VCaP (cell line): Measurements from ENCODE around the gene TEX12.
"Not testable (repeated sequence)": the region's sequence is repeated elsewhere in the genome, so short reads cannot be mapped to it uniquely, and the experiment has no call there.

ENCODE experiments used
- H3K27ac ChIP-seq: fragments of 450-650 bp; 2 replicates; pipeline ENCODE4 v1.5.1; 2017
- CTCF ChIP-seq: fragments of 450-650 bp; conservative IDR thresholded peaks from 2 replicates; pipeline ENCODE4 v1.5.1; 2017; ENCODE audit warnings: mild to moderate bottlenecking, moderate library complexity

Gene TEX12

GRCh38 chr11:112178428-112178827 is 11.3 kb downstream of the TEX12 start:
- no peak for TF ChIP-seq CTCF

GRCh38 chr11:112178936-112179335 is 11.8 kb downstream of the TEX12 start:
- no peak for TF ChIP-seq CTCF
- H3K27ac ChIP-seq: no peak overlapping the region

More at GRCh38 chr11:112178428-112178827, 11.3 kb downstream of the TEX12 start:
- no peak overlapping the region for H3K27ac ChIP-seq

GRCh38 chr11:112179601-112180000 is 12.4 kb downstream of the TEX12 start:
- no peak for TF ChIP-seq CTCF
- no peak overlapping the region for H3K27ac ChIP-seq

- no peak overlapping the region for H3K27ac ChIP-seq
- TF ChIP-seq CTCF: no peak
Measured at GRCh38 chr11:112182867-112183266, 15.7 kb downstream of the TEX12 start.

- H3K27ac ChIP-seq: no peak overlapping the region
- TF ChIP-seq CTCF: no peak
Measured at GRCh38 chr11:112185883-112186282, 18.7 kb downstream of the TEX12 start.

- no peak overlapping the region for H3K27ac ChIP-seq
- TF ChIP-seq CTCF: no peak
Measured at GRCh38 chr11:112186304-112186703, 19.1 kb downstream of the TEX12 start.

GRCh38 chr11:112195113-112195512 is 27.9 kb downstream of the TEX12 start:
- not testable (repeated sequence) for H3K27ac ChIP-seq

- H3K27ac ChIP-seq: no peak overlapping the region
- no peak for TF ChIP-seq CTCF
Measured at GRCh38 chr11:112195951-112196351, 28.8 kb downstream of the TEX12 start.
